ENCODE data around the gene RAB5B.
"Not testable (repeated sequence)": the region's sequence is repeated elsewhere in the genome, so short reads cannot be mapped to it uniquely, and the experiment has no call there.

DNA sequence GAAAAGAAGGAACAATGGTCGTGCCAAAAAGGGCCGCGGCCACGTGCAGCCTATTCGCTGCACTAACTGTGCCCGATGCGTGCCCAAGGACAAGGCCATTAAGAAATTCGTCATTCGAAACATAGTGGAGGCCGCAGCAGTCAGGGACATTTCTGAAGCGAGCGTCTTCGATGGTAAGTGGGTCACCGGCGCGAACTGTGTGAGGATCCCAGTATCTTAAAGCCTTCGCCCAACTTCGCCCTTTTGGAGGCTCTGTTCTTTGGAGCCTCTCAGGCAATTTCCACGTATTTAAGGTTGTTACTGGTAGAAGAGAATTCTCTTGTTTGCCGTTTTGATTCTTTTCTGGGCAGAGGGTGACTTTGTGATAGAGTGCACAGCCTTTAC, 68.5 kb downstream of the RAB5B start:
- not testable (repeated sequence) for TF ChIP-seq POLR2AphosphoS5, POLR2A (IDR thresholded peaks at IDR 0.05; ENCODE audit: low read depth, low read length)

All from GM12891 (cell line).